IPS DF 4.7 (cell line): ENCODE measurements around the gene ZNHIT1.
"Not testable (repeated sequence)": the region's sequence is repeated elsewhere in the genome, so short reads cannot be mapped to it uniquely, and the experiment has no call there.

ENCODE experiments used
- DNase-seq: peaks from one replicate; pipeline ENCODE4 v3.0.0-alpha.2; 2013; ENCODE audit warnings: low spot score; ENCODE audit errors: extremely low read depth

ZNHIT1 gene

DNA sequence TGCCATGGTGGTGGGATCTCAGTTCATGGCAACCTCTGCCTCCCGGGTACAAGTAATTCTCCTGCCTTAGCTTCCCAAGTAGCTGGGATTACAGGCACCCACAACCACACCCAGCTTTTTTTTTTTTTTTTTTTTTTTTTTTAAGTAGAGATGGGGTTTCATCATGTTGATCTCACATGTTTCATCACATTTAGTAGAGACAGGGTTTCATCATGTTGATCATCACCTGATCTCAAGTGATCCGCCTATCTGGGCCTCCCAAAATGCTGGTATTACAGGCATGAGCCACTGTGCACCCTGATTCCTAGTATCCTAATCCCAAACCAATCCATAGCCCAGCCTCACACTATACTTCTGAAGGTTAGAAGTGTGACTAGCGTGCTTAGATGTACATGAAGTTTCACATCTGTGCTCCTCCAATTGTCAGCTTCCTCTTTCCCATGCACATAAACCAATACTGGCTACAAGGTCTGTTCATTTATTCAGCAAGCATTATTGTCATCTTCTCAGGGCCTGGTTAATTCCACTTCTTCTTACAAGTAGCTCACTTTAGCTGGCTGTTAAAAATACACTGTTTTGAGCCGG, 31.0 kb upstream of the ZNHIT1 start:
- DNase-seq = no peak

DNA sequence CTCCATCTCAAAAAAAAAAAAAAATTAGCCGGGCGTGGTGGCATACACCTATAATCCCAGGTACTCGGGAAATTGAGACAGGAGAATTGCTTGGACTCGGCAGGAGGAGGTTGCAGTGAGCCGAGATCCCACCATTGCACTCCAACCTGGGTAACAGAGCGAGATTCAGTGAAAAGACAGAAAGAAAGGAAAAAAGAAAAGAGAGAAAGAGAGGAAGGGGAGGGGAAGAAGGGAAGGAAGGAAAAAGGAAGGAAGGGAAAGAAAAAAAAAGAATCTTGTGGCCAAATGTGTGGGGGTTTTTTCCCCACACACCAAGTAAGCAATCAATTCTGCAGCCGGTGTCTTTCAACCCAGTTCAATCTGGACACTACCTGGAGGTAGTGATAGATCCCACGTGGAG, 28.9 kb upstream of the ZNHIT1 start:
- no peak for DNase-seq

DNA sequence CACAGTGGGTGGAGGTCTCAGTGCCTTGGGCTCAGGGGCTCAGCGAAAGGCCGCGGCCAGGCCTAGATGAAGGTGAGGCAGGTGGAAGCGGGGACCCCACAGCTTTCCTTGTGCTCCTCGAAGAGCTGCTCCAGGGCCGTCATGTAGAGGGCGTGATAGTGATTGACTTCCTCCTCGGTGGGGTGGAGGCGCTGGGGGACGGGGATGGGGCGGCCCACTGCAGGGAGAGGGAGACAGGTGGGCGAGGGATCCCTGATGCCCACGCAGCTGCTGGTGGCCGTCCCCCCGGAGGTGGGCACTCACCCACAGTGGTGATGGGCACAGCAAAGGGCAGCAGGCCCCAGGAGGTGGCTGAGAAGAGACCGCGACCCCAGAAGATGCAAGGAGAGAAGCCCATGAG, 22.1 kb upstream of the ZNHIT1 start:
- no peak for DNase-seq

DNA sequence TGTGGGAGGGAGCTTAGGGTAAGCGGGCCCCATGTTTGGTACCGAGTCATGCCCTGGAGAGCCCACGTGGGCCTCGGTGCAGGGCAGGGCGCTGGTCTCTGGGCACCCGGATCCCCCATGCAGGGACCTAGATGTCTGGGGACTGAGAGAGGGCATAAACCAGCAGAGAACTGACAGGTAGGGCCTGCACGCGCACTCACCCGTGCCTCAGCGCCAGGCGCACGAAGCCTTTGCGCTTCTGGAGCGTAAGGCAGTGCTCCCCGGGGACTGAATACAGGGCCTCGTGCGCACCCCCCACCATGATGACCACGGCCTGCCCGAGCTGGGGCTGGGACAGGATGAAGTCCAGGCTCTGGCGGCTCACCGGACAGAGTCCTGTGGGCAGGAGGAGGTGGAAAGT, 20.0 kb upstream of the ZNHIT1 start:
- DNase-seq = no peak

DNA sequence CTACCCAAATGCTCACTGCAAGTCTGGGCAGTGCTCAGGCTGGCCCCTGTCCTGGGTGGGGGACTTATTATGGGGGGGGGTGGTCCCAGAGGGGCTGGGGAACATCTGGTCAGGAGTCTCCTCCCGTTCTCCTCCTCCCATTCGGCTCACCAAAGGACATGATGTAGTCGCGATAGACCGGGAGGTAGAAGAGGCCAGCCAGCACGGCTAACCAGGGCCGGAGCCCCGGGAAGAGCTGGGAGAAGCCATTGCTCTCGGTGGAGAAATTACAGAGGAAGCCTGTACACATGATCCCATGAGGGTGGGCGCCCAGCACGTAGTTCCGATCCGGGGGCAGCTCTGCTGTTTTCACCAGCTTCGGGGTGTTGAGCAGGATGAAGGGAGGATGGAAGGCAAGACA, 19.5 kb upstream of the ZNHIT1 start:
- no peak for DNase-seq

DNA sequence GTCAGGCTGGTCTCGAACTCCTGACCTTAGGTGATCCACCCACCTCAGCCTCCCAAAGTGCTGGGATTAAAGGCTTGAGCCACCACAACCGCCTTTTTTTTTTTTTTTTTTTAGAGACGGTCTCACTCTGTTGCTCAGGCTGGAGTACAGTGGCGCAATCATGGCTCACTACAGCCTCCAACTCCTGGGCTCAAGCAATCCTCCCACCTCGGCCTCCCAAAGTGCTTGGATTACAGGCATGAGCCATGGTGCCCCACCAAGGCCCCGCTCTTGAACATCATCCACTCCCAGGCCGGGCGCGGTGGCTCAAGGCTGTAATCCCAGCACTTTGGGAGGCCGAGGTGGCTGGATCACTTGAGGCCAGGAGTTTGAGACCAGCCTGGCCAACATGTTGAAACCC, 18.4 kb upstream of the ZNHIT1 start:
- not testable (repeated sequence) for DNase-seq

DNA sequence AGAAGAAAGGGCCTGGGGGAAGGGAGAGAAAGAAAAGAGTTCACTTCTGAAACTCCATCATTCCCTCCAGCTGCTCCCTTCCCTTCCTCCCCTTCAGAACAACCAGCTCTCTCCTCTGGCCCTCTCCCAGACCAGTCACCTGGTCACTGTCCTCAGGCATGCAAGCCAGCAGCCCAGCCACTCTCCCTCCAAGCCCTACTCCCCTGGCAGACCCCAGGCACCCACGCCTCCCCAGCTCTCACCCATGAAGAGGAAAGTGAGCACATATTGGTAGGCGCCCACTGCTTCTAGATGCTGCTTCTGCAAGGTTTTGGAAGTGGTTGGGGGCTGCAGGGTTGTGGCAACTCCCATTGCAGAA, 17.5 kb upstream of the ZNHIT1 start:
- no peak for DNase-seq

DNA sequence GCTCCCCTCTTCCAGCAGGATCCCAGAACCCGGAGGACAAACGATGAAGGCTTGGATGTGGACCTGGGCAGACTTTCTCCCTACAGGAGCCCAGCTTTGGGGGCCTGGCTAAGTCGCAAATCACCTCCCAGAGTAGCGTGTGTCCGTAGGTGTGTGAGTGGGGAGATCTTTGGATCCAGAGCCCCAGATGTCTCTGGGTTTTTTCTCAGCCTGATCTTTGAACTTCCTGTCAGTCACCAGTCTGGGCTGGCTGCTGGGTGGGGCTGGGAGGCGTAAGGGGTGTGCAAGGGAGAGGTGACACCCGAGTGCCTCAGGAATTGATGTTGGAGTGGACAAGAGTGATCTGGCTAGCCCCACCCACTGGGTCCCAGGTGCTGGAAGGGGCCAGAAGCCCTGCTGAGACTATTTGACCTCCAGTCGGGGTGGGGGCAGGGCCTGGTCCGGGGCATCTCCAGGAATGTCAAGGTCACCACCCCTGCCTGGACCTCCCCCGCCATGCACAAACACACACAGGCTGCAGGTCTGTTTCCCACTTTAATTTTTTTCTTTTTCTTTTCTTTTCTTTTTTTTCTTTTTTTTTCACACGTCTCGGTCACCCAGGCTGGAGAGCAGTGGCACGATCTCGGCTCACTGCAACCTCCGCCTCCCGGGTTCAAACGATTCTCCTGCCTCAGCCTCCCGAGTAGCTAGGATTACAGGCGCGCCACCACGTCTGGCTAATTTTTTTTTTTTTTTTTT, 16.9 kb upstream of the ZNHIT1 start, which contains the start of gene MOGAT3:
Gene MOGAT3 (minus strand): TSS at position 175 of the 738 bp plus-strand sequence. CDS start 182 bp downstream, outside the sequence.
- no peak for DNase-seq

DNA sequence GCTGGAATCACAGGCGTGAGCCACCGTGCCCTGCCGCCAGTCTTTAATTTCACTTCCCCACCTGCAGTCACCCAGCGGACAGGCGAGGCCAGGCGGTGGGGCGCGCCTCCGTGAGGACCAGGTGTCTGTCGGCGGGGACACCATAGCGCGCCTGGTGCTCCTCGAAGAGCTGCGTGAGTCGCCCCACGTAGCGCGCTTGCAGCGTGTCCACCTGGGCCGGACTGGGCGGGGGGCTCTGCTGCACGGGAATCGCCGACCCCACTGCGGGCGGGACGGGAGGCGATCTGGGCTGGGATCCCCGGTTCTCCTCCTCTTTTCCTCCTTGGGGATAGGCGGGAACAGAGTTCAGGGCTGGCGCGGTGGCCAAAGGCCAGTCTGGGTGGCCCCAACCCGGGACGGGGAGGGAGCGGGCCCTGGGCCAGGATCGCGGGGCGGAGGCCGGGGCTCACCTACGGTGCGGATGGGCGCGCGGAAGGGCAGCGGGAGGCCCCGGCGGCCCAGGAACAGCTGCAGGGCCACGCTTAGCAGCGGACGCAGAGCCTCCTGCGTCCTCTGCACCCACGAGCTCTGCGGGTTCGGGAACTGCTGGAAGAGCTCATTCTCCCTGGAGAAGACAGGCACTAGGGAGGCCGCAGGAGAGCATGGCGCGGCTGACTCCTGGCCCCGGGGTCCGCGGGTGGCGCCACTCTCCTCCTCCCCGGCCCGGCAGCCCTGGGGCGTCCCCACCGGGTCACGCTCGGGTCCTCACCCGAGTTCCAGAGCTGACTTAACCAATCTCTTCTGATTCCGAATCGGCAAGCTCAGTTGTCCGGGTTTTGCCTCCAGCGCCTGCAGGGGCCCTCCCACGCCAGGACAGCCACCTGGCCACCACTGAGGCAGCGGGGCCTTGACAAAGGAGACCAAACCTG, 16.0 kb upstream of the ZNHIT1 start:
- DNase-seq = no peak

DNA sequence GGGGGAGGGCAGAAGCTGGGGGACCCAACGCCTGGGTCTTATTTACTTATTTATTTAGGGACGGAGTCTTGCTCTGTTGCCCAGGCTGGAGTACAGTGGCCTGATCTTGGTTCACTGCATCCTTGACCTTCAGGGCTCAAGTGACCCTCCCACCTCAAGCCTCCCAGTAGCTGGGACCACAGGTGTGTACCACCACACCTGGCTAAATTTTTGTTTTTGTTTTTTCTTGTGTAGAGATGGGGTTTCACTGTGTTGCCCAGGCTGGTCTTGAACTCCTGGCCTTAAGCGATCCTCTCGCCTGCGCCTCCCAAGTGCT, 15.4 kb upstream of the ZNHIT1 start:
- no peak for DNase-seq

DNA sequence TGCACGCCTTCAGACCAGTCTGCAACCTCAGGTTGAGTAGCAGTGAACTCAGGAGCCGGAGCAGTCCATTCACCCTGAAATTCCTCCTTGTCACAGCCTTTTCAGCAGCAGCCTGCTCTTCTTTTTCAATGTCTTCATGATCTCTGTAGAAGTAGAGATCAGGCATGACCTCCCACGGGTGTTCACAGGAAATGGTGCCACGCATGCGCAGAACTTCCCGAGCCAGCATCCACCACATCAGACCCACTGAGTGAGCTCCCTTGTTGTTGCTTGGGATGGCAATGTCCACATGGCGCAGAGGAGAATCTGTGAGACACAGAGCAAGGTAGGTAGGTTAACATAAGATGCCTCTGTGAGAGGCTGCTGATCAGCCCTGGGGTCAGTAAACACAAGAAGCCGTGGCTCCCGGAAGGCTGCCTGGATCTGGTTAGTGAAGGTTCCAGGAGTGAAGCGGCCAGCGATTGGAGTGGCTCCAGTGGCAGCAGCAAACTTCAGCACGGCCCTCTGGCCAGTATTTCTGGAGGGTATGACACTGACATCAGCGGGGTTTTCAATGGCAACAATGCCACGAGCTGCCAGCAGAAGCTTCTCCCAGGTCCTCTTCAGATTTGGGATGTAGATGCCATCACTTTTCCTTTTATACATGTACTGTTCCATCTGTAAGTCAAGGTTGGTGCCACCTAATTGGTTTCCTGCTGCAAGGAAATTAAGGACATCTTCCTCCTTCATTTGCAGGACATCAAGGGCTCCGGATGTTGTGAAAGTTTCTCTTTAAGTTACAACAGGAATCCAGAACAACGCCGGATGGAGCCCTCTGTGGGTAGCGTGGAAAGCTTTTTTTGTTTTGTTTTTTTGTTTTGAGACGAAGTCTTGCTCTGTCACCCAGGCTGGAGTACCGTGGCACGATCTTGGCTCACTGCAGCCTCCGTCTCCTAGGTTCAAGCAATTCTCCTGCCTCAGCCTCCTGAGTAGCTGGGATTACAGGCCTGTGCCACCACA, 13.9 kb upstream of the ZNHIT1 start:
- not testable (repeated sequence) for DNase-seq

DNA sequence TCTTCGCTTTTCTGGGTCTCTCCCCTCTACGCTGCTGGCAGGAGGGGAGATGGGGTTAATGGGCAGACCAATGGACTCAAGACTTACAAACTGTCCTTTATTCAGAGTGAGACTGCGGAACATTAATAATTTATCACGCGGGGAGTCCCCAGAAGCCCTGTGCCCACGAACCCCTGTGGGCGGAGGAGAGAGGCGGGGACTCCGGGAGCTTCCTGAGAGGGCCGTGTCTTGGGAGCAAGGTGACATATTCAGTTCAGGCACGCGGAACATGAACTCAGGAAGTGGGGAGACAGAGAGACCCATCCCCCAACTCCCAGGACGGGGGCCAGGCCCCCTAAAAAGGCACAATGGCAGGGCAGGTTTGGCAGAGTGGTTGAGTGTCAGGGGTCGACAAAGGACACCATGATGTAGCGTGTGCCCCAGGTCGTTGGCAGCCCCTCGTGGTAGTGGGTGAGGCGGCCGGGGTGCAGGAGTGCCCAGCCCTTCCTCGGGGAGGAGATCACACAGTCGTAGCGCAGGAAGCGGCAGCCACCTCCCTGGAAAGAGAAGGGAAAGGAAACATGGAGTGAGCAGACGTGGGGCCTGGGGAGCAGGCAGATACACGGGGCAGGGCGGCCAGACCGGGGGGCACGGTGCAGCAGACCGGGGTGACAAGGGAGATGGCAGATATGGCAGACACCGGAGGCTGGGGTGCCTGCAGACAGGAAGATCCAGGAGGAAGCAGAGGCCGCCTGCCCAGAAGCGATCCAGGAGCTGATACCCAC, 11.9 kb upstream of the ZNHIT1 start:
- no peak for DNase-seq

DNA sequence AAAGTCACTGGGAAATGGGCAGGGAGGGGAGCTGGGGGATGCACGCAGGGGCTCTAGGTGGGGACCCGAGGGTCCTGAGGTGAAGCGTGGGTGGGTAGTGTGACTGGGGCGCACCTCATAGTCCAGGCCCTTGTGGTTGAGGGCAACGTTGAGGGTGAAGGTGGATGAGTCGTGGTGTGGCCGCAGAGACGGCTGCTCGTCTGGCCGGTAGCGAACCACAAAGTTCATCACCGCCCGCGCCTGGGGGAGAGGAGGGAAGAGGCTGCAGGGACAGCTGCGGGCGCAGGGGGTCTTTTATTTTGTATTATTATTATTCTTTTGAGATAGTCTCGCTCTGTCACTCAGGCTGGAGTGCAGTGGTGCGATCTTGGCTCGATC, 11.3 kb upstream of the ZNHIT1 start:
- DNase-seq = no peak

DNA sequence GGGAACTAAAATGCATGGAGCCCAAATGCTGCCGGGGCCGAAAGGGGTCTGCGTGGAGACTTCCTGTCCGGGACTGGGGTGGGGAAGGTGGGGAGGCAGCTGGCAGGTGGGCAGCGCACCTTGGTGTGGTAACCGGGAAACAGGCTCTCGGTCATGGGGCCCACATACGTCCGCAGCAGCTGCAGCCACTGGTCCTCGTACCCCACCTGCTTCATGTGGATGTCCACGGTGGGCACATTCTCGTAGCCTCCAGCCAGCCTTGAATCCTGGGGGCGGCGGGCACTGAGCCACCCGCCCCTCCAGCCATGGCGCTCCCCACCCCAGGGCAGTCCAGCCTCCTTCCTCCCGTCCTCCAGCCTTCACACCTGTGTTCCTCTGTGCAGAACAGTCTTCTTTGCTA, 10.5 kb upstream of the ZNHIT1 start:
- no peak for DNase-seq

DNA sequence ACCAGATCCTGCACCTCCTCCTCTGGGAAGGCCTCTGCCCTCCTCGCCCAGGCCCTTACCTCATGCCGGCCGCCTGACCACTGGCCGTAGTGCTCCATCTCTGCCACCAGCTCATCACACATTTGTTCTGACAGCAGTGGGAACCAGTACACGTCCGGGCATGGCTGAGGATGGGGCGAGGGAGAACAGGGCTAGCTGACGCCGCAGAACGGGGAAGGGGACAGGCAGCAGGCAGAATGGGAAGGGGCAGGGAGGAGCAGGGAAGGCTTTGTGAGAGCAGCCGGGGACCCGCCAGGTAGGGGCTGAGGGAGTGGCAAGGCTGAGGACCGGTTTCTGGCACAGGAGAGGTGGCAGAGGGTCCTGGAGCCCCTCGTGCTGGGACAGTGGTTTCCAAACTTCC, 9.2 kb upstream of the ZNHIT1 start:
- DNase-seq = no peak

DNA sequence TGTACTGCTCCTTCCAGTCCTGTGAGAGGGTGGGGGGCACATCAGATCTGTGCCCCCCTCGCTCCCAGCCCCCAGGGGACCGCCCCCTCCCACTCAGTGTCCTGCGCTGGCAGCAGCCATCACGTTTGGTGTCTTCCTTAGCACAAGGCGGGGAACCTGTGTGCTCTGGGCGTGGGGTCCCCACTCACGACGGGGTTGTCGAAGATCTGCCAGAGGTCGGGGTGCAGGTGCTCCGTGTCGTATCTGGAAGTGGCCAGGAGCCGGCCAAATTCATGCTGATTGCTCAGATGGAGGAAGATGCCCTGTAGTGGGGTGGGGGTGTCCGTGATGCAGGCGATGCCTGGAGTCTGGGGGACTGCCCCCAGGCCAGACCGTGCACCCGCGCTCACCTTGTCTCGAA, 7.8 kb upstream of the ZNHIT1 start:
- DNase-seq = no peak

DNA sequence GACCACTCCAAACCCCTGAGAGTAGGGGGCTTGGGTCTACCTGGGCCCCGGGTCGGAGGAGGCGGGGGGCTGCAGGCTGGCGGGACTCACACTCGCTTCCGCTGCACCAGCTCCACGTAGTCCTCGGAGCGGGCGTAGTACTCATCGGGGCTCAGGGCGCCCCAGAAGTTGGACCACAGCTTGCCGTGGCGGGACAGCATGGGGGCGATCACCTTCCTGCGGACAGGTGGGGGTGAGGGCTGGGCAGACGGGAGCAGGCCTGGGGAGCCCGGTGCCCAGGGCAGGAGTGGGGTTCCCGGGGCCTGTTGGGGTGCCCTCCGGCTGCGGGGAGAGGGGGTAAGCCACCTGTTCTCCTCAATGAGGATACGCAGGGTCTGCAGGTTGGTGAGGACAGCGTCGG, 6.5 kb upstream of the ZNHIT1 start:
- DNase-seq = no peak

DNA sequence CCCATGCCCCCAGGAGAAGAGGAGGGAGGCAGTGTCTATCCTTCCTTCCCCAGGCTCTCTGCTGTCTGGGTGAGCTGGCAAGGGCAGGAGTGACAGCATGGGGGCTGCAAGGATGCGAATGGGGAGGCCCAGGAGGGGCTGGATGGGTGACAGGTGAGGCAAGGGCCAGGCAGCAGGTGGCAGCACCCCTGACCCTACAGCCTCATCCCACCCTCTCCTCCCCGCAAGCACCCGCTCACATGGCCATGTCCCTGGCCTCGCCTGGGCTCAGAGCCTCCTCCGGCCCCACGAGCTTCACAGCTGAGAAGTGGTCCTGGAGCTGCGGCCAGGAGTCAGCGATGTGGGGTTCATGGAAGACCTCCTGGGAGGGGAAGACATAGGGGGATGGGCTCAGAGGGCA, 6.0 kb upstream of the ZNHIT1 start:
- DNase-seq = no peak

DNA sequence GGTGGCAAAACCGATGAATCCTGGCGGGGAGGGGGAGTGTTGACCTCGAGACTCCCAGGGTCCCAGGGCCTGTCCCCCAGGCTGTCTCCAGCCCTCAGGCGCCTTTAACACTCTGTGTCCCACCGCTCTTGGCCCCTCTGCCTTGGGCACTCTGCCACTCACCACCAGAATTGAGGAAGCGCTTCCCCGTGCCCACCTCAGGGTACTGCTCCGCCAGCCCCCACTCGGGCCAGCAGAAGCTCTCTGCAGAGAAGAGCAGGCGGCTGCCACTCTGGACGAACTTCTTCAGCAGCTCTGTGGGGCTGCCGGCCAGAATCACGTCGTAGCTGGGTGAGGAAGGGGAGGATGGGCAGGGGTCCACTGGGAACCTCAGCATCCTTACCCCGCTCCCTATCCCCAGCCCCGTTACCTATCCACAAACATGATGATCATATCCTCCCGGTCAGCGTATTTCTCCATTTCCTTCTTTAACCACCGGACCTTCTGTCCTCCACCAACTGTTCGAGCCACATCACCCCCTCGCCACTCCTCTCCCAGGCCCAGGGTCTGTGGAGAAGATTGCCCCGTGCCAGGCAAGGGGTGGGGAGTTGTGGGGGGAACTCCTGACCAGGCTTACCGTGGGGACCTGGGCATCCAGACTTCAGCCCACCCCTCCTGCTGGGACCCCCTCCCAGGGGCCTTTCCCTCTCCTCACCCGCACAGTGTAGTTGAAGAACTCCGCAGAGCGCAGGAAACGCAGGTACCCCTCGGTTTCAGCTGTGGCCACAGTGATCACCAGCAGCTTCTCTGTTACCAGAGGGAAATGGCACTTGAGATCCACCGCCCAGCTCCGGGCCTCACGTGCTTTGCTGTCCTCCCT, 1.7 kb upstream of the ZNHIT1 start:
- no peak for DNase-seq
